C4-2B (cell line): ENCODE results near the gene CHPF2.

Source experiments
- H3K27ac ChIP-seq: fragments of 450-650 bp; 2 replicates; pipeline ENCODE4 v1.5.1; 2017
- ZFX ChIP-seq: fragments of 450-650 bp; IDR thresholded peaks from 2 replicates; pipeline ENCODE4 v1.6.1; 2017
- TF ChIP-seq, protein P1 (sequence below): fragments of 450-650 bp; conservative IDR thresholded peaks from 2 replicates; pipeline ENCODE4 v1.5.1; 2017; ENCODE audit warnings: mild to moderate bottlenecking

CHPF2 gene

GRCh38 chr7:151240942-151241754 lies 8.9 kb downstream of the CHPF2 start:
- peak overlapping the region; percentile 29 for H3K27ac ChIP-seq
- TF ChIP-seq, protein P1, sequence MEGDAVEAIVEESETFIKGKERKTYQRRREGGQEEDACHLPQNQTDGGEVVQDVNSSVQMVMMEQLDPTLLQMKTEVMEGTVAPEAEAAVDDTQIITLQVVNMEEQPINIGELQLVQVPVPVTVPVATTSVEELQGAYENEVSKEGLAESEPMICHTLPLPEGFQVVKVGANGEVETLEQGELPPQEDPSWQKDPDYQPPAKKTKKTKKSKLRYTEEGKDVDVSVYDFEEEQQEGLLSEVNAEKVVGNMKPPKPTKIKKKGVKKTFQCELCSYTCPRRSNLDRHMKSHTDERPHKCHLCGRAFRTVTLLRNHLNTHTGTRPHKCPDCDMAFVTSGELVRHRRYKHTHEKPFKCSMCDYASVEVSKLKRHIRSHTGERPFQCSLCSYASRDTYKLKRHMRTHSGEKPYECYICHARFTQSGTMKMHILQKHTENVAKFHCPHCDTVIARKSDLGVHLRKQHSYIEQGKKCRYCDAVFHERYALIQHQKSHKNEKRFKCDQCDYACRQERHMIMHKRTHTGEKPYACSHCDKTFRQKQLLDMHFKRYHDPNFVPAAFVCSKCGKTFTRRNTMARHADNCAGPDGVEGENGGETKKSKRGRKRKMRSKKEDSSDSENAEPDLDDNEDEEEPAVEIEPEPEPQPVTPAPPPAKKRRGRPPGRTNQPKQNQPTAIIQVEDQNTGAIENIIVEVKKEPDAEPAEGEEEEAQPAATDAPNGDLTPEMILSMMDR = no peak
- TF ChIP-seq ZFX = no peak; the same call in 1 of the 2 replicates

GRCh38 chr7:151241755-151242096 lies 9.4 kb downstream of the CHPF2 start:
- peak overlapping the region; percentile 29 for H3K27ac ChIP-seq
- TF ChIP-seq, protein P1 = no peak
- TF ChIP-seq ZFX = no peak

- no peak overlapping the region for H3K27ac ChIP-seq
- TF ChIP-seq, protein P1 = no peak
- no peak for TF ChIP-seq ZFX
Observed at GRCh38 chr7:151242159-151243044, 10.1 kb downstream of the CHPF2 start.

DNA sequence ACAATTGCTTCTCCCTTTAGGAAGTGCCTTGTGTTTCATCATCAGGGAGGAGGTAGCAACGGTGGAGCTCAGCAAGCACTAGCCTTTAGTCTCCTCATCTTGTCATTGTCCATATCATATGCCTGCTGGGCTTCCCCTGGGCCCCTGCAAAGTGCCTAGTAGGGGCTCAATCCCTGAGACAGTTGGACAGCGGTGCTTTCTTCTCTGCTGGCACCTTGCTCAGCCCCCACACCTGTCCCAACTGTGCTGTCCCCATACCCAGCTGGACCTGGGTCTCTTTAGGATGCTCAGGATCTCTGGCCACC lies 10.7 kb downstream of the CHPF2 start:
- no peak overlapping the region for H3K27ac ChIP-seq
- no peak for TF ChIP-seq ZFX
- TF ChIP-seq, protein P1 = no peak

DNA sequence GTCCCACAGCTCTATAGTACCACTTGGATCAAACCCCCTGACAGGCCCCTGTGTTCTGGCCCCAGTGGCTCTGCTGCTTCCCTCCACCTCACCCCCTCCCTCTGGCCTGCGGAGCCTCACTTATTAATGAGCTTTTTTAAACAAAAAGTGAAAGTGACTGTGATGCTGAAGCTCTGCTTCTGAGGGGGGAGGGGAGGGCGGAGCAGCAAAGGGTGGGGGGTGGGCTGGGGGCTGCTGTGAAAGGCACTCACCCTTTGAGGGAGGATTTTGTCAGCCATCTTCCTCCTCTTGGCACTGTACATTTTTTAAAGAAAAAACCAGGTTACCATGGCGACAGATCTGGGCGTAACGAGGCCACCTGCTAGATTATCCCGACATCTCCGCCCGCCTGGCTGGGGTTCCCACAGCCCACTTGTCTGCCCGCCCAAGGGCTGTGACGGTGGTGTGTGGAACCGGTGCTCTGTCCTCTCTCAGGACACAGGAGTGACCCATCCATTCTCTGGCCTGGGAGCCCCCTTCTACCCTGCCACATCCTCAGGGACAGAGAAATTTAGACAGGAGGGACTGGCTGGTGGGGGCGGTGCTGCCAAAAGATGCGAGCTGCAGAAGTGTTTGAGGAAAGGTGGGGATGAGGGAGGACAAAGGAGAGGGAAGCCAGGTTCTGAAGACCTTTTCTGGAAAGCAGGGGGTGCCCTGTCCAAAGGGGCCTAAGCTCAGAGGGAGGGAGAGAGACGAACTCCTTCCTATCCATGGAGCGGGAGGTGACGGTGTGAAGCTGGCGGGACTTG lies 11.3 kb downstream of the CHPF2 start:
- TF ChIP-seq, protein P1 = no peak
- no peak for TF ChIP-seq ZFX
- no peak overlapping the region for H3K27ac ChIP-seq

- TF ChIP-seq, protein P1 = peak; percentile 97
- TF ChIP-seq ZFX = no peak
- H3K27ac ChIP-seq = no peak overlapping the region
Observed at GRCh38 chr7:151244196-151244840, 12.0 kb downstream of the CHPF2 start.
